ENCODE measurements around the gene PDGFA. TPM values are rescaled to one million over a fixed set of nuclear protein-coding genes. Genes with fewer than 3 reads are reported as not detected.

PDGFA gene
- total RNA-seq, 1 donor from 2014 or later = 94.8 TPM

GRCh38 chr7:461453-462172 is 58.0 kb downstream of the PDGFA start:
- peak; percentile 22 to 68 for DNase-seq (ENCODE audit: low read depth in 2 of 2)

GRCh38 chr7:461117-461452 is 58.6 kb downstream of the PDGFA start:
- DNase-seq (ENCODE audit: low read depth in 2 of 2) = peak in 1 of 2 donors; percentile 48

- DNase-seq (ENCODE audit: low read depth in 2 of 2) = peak; percentile 46 to 70
These were observed 59.1 kb downstream of the PDGFA start for GRCh38 chr7:460374-461116.

- DNase-seq (ENCODE audit: low read depth in 2 of 2) = no peak
These were observed 59.9 kb downstream of the PDGFA start for GRCh38 chr7:459584-460373.

GRCh38 chr7:458511-459245 is 61.0 kb downstream of the PDGFA start:
- no peak for DNase-seq (ENCODE audit: low read depth in 2 of 2)

GRCh38 chr7:457814-458510 is 61.7 kb downstream of the PDGFA start:
- DNase-seq (ENCODE audit: low read depth in 2 of 2) = no peak

- peak; percentile 51 to 84 for DNase-seq (ENCODE audit: low read depth in 2 of 2)
These were observed 64.3 kb downstream of the PDGFA start for GRCh38 chr7:455110-455928.

GRCh38 chr7:454356-455109 is 65.1 kb downstream of the PDGFA start:
- no peak for DNase-seq (ENCODE audit: low read depth in 2 of 2)

GRCh38 chr7:453597-454306 is 65.9 kb downstream of the PDGFA start:
- DNase-seq (ENCODE audit: low read depth in 2 of 2) = no peak

- peak in 1 of 2 donors; percentile 41 for DNase-seq (ENCODE audit: low read depth in 2 of 2)
These were observed 66.7 kb downstream of the PDGFA start for GRCh38 chr7:452791-453455.

- no peak for DNase-seq (ENCODE audit: low read depth in 2 of 2)
These were observed 67.4 kb downstream of the PDGFA start for GRCh38 chr7:452226-452751.

GRCh38 chr7:451255-452225 is 68.1 kb downstream of the PDGFA start:
- DNase-seq (ENCODE audit: low read depth in 2 of 2) = no peak

GRCh38 chr7:450741-451140 is 68.9 kb downstream of the PDGFA start:
- DNase-seq (ENCODE audit: low read depth in 2 of 2) = no peak

- DNase-seq (ENCODE audit: low read depth in 2 of 2) = no peak
These were observed 69.6 kb downstream of the PDGFA start for GRCh38 chr7:450036-450435.

GRCh38 chr7:449324-450019 is 70.2 kb downstream of the PDGFA start:
- DNase-seq (ENCODE audit: low read depth in 2 of 2) = no peak

GRCh38 chr7:447523-447922 is 72.1 kb downstream of the PDGFA start:
- no peak for DNase-seq (ENCODE audit: low read depth in 2 of 2)

All from lung microvascular endothelial cell (primary cell).